GM18505 (cell line): ENCODE results near the gene FYTTD1.
"Not testable (repeated sequence)": the region's sequence is repeated elsewhere in the genome, so short reads cannot be mapped to it uniquely, and the experiment has no call there.

ENCODE experiments used
- ATAC-seq: cut with Tn5 transposase; IDR thresholded peaks from one replicate; pipeline ENCODE4 v1.9.1; 2021; ENCODE audit not compliant: unreplicated experiment
- POLR2A ChIP-seq: IDR thresholded peaks from 4 replicates; pipeline ENCODE4 v1.6.1; 2011; ENCODE audit warnings: borderline replicate concordance; ENCODE audit not compliant: insufficient read depth, insufficient read length; ENCODE audit errors: extremely low read depth

Gene FYTTD1, protein sequence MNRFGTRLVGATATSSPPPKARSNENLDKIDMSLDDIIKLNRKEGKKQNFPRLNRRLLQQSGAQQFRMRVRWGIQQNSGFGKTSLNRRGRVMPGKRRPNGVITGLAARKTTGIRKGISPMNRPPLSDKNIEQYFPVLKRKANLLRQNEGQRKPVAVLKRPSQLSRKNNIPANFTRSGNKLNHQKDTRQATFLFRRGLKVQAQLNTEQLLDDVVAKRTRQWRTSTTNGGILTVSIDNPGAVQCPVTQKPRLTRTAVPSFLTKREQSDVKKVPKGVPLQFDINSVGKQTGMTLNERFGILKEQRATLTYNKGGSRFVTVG

DNA sequence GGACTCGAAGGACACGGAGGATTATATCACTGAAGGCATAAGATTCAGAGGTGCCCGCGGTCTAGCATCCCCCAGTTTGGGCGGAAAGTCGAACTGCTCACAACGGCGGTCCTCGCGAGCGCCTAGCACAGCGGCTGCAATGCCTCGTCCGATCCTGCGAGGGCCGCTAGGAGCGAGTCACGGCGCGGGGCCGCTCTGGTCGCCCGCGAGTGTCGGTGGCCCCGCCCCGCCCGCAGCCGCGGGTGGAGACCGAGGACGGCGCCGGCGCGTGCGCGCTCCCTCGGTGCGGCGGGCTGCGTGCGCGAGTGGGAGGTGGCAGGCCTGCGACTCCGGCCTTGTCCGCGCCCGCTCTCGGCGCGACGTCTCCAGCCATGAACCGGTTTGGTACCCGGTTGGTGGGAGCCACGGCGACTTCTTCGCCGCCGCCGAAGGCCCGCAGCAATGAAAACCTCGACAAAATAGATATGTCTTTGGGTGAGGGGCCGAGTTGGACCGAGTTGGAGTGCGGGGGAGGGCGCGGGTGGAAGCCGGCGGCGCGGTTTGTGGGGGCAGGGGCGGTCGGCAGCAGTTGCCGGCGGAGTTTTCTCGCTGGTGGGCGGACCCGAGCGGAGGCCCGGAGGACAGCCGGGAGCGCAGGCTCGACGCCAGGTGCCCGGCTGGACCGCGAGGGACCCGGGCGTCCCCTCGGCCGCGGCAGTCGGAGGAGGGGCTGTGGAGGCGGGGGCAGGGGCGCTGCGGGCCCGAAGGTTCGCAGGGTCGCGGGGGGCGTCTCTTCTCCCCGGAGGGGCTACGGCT lies at the start of gene FYTTD1:
TSS of gene FYTTD1 (plus strand) at position 283 of the 795 bp plus-strand sequence. CDS start at position 372, 89 bp downstream.
- ATAC-seq = peak; percentile 72
- TF ChIP-seq POLR2A = peak; percentile 76

DNA sequence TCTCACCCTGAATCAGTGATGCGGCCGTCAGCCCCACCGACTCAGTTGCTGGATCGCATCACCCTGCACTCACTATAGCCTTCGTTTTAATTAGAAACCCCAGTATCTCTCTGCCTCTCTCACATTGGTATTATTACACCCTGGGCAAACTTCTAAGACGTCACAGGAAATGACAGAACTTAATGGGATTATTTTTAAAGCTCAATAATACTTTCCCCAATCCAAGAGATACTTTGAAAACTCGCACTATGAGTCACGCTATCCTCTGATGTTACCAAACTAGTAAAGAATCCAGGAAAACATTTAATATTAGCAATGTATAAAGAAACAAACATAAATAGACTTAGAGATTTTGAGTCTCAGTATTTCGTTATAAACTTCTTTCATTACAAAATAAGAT lies 49.6 kb upstream of the FYTTD1 start:
- no peak for TF ChIP-seq POLR2A

DNA sequence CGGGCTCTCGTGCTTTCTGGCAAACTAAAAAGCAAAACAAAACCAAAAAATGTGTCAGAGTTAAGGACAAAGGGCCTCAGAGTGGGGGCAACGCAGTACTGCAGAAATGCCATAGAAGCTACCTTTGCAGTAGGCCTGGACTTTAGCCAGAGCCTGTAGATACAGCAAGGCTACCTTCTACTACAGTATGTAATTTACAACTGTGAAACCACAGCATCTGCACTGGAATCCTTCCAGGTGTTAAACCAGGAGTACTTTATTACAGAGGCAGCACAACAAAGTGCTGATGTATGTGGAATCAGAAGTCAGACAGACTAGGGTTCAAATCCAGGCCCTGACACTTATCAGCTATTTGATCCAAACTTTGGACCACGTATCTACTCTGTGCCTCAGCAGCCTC lies 47.8 kb upstream of the FYTTD1 start:
- no peak for ATAC-seq
- TF ChIP-seq POLR2A = no peak

More for the DNA sequence above, 49.6 kb upstream of the FYTTD1 start:
- ATAC-seq = no peak

DNA sequence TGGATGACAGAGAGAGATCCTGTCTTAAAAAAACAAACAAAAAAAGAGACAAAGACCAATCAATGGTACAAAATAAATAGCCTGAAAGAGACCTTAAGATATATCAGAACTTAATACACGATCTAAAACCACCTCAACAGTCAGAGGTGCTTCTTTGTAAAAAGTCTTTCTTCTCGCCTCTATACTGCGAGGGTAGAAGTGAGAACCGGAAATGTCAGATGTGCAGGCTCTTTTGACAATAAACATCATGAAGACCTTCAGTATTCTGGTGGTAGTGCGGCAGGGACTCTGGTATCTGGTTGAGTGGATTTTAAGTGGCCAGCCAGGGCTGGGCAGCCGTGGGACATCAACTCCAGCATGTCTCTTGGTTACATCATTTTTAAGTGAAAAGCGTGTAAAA lies 43.0 kb upstream of the FYTTD1 start:
- TF ChIP-seq POLR2A = no peak
- no peak for ATAC-seq

DNA sequence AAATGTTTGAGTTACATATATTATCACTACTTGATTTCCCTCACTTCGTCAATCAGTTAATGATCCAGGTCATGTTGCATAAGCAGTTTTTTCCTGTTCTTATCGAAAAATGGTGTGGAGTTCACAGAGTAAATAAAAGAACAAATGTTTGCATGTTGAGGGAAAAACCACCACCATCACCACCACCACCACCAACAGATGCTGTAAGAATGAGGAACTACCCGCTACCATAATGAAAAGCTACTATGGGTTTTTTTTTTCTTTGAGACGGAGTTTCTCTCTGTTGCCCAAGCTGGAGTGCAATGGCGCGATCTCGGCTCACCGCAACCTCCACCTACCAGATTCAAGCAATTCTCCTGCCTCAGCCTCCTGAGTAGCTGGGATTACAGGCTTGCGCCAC lies 40.5 kb upstream of the FYTTD1 start:
- TF ChIP-seq POLR2A = no peak
- ATAC-seq = no peak

DNA sequence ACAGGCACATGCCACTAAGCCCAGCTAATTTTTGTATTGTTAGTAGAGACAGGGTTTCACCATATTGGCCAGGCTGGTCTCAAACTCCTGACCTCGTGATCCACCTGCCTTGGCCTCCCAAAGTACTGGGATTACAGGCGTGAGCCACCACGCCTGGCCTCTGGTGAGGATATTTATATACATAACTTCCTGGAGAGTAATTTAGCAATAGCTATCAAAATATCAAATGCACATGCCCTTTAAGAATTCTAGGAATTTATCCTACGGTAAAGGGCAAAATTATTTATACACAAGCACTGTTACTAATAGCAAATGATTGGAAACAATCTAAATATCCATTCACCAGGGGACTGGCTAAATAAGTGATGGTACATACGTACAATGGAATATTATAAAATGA lies 38.7 kb upstream of the FYTTD1 start:
- ATAC-seq = not testable (repeated sequence)

DNA sequence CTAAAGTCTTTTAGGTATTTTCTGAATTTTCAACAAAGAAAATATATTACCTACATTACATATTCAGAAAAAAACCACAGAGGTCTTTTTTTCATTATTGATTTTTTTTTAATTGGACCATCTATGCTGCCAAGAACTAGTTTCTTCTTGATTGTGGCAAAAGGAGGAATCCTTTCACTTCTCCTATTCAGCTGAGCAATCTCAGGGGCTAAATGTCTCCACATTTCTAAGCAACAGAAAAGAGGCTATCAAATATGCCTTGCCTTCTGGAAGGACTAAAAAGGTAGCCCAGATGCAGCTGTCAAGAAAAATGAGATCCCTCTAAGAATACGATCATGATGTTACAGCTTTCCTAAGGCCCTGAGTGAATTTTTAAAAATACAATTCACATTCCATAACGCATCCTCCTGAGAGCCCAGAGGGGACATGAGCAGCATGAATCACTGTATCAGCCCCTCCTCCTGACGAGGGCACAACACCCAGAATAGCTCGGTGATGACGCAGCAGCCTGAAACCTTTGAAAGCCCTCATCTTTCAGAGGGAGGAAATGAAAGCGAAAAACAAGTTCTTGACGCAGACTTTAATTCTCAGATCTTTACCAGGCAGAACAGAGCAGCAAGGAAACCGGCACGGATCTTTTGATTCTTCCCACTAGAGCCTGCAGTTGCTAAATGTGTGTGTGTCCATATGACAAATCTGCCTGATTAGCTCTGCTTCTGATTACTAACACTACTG lies 37.5 kb upstream of the FYTTD1 start:
- no peak for TF ChIP-seq POLR2A
- peak; percentile 91 for ATAC-seq

DNA sequence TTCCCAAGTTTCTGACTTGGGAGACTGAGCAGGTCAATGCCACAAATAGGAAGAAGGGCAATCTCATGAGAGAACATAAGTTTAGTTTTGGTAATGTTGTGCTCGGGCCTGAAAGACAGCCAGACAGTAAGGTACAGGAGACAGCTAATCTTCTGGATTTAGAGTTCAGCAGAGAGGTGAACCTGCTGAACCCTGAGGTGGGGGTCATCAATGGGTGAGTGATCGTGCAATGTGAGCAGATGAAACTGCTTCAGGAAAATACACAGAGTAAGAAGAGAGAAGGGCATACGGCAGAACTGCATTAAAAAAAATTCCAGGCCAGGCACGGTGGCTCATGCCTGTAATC lies 36.2 kb upstream of the FYTTD1 start:
- ATAC-seq = no peak
- no peak for TF ChIP-seq POLR2A

DNA sequence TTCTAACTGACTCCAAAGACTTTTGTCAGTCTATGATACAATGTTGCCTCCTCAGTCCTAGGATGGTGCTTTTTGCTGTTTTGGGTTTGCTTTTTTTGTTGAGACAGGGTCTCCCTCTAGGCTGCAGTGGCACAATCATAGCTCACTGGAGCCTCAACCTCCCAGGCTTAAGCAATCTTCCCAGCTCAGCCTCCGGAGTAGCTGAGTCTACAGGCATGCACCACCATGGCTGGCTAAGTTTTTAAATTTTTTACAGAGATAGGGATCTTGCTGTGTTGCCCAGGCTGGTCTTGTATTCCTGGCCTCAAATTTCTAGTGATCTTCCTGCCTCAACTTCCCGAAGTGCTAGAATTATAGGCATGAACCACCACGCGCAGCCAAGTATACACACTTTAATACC lies 35.4 kb upstream of the FYTTD1 start:
- TF ChIP-seq POLR2A = no peak
- no peak for ATAC-seq

DNA sequence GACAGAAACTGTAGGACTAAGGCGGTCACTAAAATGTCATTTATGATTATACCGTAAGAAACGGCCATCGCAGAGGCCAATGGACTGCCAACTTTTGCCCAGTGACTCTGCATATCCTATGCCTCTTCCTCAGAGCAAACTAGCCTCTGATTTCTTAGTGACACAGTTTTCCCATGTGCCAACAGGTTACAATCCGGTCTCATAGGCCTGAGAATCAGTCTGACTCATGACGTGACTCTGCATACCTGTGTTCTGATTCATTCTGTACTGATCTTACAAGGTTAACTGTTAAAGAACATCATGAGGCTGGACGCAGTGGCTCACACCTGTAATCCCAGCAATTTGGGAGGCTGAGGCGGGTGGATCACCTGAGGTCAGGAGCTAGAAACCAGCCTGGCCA lies 30.8 kb upstream of the FYTTD1 start:
- no peak for TF ChIP-seq POLR2A
- ATAC-seq = no peak

DNA sequence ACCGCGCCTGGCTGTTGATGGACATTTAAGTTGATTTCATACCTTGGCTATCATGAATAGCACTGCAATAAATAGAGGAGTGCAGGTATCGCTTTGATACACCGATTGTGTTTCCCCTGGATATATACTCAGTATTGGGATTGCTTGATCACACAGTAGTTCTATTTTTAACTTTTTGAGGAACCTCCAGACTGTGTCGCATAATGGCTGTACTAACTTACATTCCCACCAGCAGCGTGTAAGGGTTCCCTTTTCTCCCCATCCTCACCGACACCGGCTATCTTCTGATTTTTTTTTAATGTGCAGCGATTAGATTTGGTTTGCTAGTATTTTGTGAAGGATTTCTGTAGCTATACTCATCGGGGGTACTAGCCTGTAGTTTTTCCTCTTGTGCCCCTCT lies 29.0 kb upstream of the FYTTD1 start:
- ATAC-seq = no peak
- no peak for TF ChIP-seq POLR2A

DNA sequence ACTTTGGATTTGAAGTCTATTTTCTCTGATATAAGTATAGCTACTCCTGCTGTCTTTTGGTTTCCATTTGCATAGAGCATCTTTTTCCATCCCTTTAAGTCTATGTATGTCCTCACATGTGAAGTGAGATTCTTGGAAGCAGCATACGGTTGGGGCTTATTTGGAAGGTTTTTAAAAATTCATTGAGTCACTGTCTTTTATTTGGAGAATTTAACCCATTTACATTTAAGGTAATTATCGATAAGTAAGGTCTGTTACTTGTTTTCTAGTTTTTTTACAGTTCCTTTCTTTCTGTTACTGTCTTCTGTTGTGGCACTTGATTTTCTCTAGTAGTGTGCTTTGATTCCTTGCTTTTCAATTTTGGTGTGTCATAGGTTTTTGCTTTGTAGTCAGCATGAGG lies 26.9 kb upstream of the FYTTD1 start:
- no peak for TF ChIP-seq POLR2A

DNA sequence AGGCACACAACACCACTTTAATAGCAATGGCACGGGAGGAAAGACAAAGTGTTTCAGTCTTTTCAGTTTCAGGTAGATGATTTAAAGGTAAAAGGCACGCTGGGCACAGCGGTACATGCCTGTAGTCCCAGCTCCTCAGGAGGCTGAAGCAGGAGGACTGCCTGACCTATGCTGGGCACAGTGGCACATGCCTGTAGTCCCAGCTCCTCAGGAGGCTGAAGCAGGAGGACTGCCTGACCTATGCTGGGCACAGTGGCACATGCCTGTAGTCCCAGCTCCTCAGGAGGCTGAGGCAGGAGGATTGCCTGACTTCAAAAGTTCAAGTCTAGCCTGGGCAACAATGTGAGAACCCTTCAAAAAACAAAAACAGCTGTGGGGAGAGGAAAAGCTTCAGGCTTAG lies 21.8 kb upstream of the FYTTD1 start:
- not testable (repeated sequence) for ATAC-seq

More for the DNA sequence above, 26.9 kb upstream of the FYTTD1 start:
- ATAC-seq = no peak

DNA sequence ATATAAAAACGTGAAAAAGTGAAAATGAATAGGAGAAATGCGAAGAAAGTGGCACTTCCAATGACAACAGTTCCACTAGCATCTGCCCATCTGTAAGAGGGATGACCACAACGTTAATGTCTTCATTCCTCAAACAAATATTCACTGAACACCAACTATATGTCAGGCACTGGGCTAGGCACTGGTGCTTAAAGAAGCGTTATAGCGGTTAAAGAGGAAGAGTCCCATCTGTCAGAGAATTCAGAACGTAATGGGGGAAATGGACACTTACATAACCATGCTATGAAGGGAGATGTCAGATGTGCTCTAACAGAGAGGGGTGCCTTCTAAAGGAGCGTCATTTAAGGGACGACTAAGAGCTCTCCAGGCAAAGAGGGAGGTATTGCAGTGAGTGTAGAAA lies 21.2 kb upstream of the FYTTD1 start:
- ATAC-seq = no peak
- no peak for TF ChIP-seq POLR2A
